HG03108 (cell line): Measurements from ENCODE around the gene CACYBP.
"Not testable (repeated sequence)": the region's sequence is repeated elsewhere in the genome, so short reads cannot be mapped to it uniquely, and the experiment has no call there.

ENCODE experiments used
- ATAC-seq: cut with Tn5 transposase; IDR thresholded peaks from one replicate; pipeline ENCODE4 v1.9.1; 2021; ENCODE audit warnings: moderate library complexity; ENCODE audit not compliant: unreplicated experiment

Gene CACYBP

GRCh38 chr1:175005085-175005783, 5.5 kb downstream of the CACYBP start:
- ATAC-seq: no peak

DNA sequence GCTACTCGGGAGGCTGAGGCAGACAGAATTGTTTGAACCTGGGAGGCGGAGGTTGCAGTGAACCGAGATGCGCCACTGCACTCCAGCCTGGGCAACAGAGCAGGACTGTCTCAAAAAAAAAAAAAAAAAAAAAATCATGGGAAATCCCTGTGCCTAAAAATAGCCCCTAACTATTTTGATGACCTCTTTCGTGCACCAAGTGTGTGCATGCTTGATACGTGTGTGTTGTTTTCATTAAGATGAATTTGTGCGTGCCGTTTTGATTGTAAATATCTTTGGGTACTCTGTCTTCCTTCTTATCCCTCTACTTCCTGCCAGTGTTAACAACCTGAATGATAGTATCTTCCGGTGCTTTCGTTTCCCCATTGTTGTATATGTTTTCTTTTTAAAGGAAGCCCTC, 9.8 kb downstream of the CACYBP start:
- no peak for ATAC-seq

- no peak for ATAC-seq
Observed at GRCh38 chr1:175013445-175013844, 13.7 kb downstream of the CACYBP start.

GRCh38 chr1:175015243-175015642, 15.5 kb downstream of the CACYBP start:
- ATAC-seq: no peak

DNA sequence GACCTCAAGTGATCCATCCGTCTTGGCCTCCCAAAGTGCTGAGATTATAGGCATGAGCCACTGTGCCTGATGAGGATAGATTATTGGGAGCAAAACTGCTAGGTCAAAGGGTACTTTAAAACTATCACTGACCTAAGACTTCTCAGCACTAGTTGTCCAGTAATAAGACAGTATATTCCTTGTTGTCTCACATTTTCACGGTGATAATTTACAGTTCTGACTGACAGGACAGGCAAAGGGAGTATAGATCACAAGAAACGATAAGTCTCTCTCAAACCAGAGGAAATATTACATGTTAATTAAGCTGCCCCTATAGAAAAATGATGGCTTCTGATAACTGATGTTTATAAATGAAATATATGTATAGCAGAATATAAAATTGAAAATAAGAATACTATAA, 19.8 kb downstream of the CACYBP start:
- ATAC-seq: no peak

- ATAC-seq: peak; percentile 88
Observed at GRCh38 chr1:175023043-175023921, 23.5 kb downstream of the CACYBP start, which contains the start of gene MRPS14. Gene MRPS14, minus strand, starts transcription at chr1:175023425. Its CDS starts 17 bp downstream, at chr1:175023408.

GRCh38 chr1:175023922-175024242, 24.1 kb downstream of the CACYBP start:
- not testable (repeated sequence) for ATAC-seq

GRCh38 chr1:175024773-175025172, 25.0 kb downstream of the CACYBP start:
- no peak for ATAC-seq

- no peak for ATAC-seq
Observed at GRCh38 chr1:175033953-175034352, 34.2 kb downstream of the CACYBP start.

GRCh38 chr1:175034775-175035174, 35.0 kb downstream of the CACYBP start:
- no peak for ATAC-seq

DNA sequence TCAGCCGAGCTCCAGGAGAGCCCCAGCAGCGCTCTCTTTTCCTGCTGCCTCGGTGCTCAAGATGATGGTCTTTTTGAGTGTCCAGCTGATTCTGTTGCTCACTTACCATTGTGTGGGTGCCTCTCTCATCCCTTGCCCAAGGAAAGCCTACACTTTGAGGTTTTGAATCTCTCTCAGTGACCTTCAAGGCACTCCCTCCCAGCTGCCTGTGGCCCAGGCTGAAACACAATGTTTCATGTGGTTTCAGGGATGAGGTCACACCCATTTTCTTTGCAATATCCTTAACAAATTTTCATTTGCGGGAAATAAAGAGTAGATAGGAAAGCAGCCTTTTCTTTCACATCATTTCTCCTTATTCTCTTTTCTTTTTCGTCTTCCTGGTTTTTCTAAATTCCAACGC, 36.1 kb downstream of the CACYBP start:
- no peak for ATAC-seq

GRCh38 chr1:175036476-175036875, 36.7 kb downstream of the CACYBP start:
- ATAC-seq: no peak

- no peak for ATAC-seq
Observed at GRCh38 chr1:175037416-175037815, 37.7 kb downstream of the CACYBP start.

GRCh38 chr1:175040324-175040879, 40.7 kb downstream of the CACYBP start:
- ATAC-seq: no peak

DNA sequence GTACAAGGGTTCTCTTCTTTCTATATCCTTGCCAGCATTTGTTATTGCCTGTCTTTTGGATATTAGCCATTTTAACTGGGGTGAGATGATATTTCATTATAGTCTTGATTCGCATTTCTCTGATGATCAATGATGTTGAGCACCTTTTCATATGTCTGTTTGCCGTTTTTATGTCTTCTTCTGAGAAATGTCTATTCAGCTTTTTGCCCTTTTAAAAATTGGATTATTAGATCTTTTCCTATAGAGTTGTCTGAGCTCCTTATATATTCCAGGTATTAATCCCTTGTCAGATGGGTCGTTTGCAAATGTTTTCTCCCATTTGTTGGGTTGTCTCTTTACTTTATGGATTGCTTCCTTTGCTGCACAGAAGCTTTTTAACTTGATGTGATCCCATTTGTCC, 42.9 kb downstream of the CACYBP start:
- no peak for ATAC-seq

GRCh38 chr1:175043824-175044223, 44.1 kb downstream of the CACYBP start:
- ATAC-seq: no peak

DNA sequence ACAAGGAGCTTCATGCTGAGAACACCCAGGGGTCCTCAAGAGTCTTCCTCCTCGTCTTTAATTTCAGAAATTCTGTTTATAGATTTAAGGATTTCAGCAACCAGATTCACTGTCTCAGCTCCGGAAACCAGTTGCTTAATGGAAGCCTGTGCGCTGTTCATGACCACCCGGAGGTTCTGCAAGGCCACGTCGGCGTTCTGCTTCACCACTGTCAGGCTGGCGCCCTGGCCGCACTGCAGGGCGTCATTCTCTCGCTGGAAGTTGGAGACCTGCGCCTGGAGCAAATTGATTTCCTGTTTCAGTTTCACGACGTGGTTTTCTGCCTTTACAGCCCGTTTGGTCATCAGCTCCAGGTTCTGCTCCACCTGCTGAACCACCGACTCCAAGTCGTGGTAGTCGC, 44.8 kb downstream of the CACYBP start:
- not testable (repeated sequence) for ATAC-seq

GRCh38 chr1:175045097-175045496, 45.4 kb downstream of the CACYBP start:
- ATAC-seq: no peak

DNA sequence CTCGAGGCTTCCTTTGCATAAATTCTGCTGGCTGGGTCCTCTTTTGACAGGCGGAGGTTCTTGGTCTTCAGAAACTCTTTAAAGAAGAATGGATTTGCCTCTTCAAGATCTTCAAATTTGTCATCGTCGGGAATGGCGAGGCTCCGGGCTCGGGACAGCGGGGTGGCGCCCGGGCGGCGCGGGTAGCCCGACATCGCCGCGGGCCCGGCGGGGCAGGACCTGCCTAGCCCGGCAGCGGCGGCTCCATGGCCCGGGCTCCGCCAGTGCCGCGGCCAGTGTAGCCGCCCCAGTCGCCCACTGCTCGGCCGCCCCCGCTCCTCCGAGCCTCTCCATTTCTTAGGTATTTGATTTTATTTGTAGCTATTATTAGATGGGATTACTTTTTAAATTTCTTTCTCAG, 45.8 kb downstream of the CACYBP start:
- no peak for ATAC-seq

GRCh38 chr1:175050992-175051391, 51.2 kb downstream of the CACYBP start:
- ATAC-seq: no peak

DNA sequence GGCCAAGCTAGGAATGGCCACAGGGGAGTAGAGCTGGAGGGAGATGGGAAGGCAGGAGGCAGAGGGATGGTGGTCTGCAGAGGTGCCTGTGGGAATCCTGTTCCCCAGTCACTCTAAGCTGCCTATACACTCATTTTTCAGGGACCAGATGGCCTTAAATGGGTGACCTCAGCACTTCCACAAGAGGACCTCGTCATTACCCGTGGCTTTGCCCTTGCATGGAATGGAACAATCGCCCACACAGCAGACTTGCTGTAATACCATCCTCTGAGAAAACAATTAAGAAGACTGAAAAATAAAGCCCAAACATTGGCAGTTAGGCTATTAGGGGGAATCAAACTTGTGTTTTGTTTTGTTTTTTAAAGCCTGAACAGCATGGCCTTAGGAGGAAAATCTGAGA, 55.0 kb downstream of the CACYBP start:
- ATAC-seq: no peak
